ENCODE data around the gene ADGRV1. TPM values are rescaled to one million over a fixed set of nuclear protein-coding genes. Genes with fewer than 3 reads are reported as not detected.
A peak's percentile ranks its signal among the peaks of the same experiment; 100 is the strongest.

ADGRV1 gene
- total RNA-seq, 4 donors from 2014 or later = 6.0 to 37.0 (median 10.6) TPM

- no peaks in the 10 kb centered on the region for H3K27me3 ChIP-seq
- H3K4me1 ChIP-seq = peaks cover 0 to 6% (median 1%) of the 10 kb centered on the region in 4 donors
- no peak for DNase-seq
- 90 to 97% methylated on average over 4 of the region's 4 CpGs for WGBS, 2 donors (ENCODE audit: low coverage in 1 of 2)
- intact Hi-C loops (cut with DNase I; ENCODE audit: low total_unique reads) = no loop called here
- H3K36me3 ChIP-seq = no peaks in the 10 kb centered on the region
- in situ Hi-C loops (cut with MboI; ENCODE audit: low pct_ligation_motif_present in 1 of 4, low pct_unique_long_range_greater_than_20kb in 1 of 4, low sequenced_read_pairs in 3 of 4) = loop anchor here (10.0 to 25.0 kb wide), 5 partner anchors 219 to 556 kb away; no protein-coding TSS in a partner anchor
- H3K4me3 ChIP-seq = no peak overlapping the region
- H3K27ac ChIP-seq = no peak overlapping the region
- TF ChIP-seq POLR2A (IDR thresholded peaks at IDR 0.05) = no peak
- no peak for TF ChIP-seq POLR2AphosphoS5 (IDR thresholded peaks at IDR 0.05)
- TF ChIP-seq EP300 (IDR thresholded peaks at IDR 0.05; ENCODE audit: low read depth) = no peak
- TF ChIP-seq, protein P1, sequence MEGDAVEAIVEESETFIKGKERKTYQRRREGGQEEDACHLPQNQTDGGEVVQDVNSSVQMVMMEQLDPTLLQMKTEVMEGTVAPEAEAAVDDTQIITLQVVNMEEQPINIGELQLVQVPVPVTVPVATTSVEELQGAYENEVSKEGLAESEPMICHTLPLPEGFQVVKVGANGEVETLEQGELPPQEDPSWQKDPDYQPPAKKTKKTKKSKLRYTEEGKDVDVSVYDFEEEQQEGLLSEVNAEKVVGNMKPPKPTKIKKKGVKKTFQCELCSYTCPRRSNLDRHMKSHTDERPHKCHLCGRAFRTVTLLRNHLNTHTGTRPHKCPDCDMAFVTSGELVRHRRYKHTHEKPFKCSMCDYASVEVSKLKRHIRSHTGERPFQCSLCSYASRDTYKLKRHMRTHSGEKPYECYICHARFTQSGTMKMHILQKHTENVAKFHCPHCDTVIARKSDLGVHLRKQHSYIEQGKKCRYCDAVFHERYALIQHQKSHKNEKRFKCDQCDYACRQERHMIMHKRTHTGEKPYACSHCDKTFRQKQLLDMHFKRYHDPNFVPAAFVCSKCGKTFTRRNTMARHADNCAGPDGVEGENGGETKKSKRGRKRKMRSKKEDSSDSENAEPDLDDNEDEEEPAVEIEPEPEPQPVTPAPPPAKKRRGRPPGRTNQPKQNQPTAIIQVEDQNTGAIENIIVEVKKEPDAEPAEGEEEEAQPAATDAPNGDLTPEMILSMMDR (IDR thresholded peaks at IDR 0.05) = no peak
- H3K9me3 ChIP-seq = no peaks in the 10 kb centered on the region
Observed at GRCh38 chr5:90868799-90869198, 310.2 kb downstream of the ADGRV1 start.

GRCh38 chr5:90871391-90871991, 312.9 kb downstream of the ADGRV1 start:
- Histone ChIP-seq H3K4me3 (no peak overlapping the region), H3K9me3 (no peaks in the 10 kb centered on the region), H3K27me3 (no peaks in the 10 kb centered on the region), H3K4me1 (peaks cover 0 to 8% (median 3%) of the 10 kb centered on the region in 4 donors), H3K36me3 (no peaks in the 10 kb centered on the region), H3K27ac (peak overlapping the region in 1 of 4 donors; percentile 3)
- intact Hi-C loops (cut with DNase I; ENCODE audit: low total_unique reads) (loop anchor here (5.0 kb wide), 1 partner anchor 551 kb away; no protein-coding TSS in a partner anchor), in situ Hi-C loops (cut with MboI; ENCODE audit: low pct_ligation_motif_present in 1 of 4, low pct_unique_long_range_greater_than_20kb in 1 of 4, low sequenced_read_pairs in 3 of 4) (loop anchor here in 1 of 4 donors (25.0 kb wide), 2 partner anchors 216 to 541 kb away; no protein-coding TSS in a partner anchor)
- WGBS, 2 donors (ENCODE audit: low coverage in 1 of 2) = 65 to 73% methylated on average over 3 of the region's 3 CpGs
- no peak for TF ChIP-seq POLR2AphosphoS5 (IDR thresholded peaks at IDR 0.05)
- no peak for TF ChIP-seq POLR2A (IDR thresholded peaks at IDR 0.05)
- TF ChIP-seq, protein P1 (IDR thresholded peaks at IDR 0.05) = no peak
- TF ChIP-seq EP300 (IDR thresholded peaks at IDR 0.05; ENCODE audit: low read depth) = no peak
- no peak for DNase-seq

GRCh38 chr5:90873033-90873517, 314.5 kb downstream of the ADGRV1 start:
- H3K27ac ChIP-seq = no peak overlapping the region
- H3K4me1 ChIP-seq = peaks cover 0 to 11% (median 2%) of the 10 kb centered on the region in 4 donors
- no peaks in the 10 kb centered on the region for H3K36me3 ChIP-seq
- in situ Hi-C loops (cut with MboI; ENCODE audit: low pct_ligation_motif_present in 1 of 4, low pct_unique_long_range_greater_than_20kb in 1 of 4, low sequenced_read_pairs in 3 of 4) = loop anchor here in 1 of 4 donors (25.0 kb wide), 2 partner anchors 214 to 539 kb away; no protein-coding TSS in a partner anchor
- 63 to 82% methylated on average over 3 of the region's 3 CpGs for WGBS, 2 donors (ENCODE audit: low coverage in 1 of 2)
- no peak overlapping the region for H3K4me3 ChIP-seq
- no peak for TF ChIP-seq POLR2A (IDR thresholded peaks at IDR 0.05)
- intact Hi-C loops (cut with DNase I; ENCODE audit: low total_unique reads) = loop anchor here (5.0 kb wide), 1 partner anchor 549 kb away; no protein-coding TSS in a partner anchor
- DNase-seq = no peak
- no peaks in the 10 kb centered on the region for H3K9me3 ChIP-seq
- no peaks in the 10 kb centered on the region for H3K27me3 ChIP-seq

- in situ Hi-C loops (cut with MboI; ENCODE audit: low pct_ligation_motif_present in 1 of 4, low pct_unique_long_range_greater_than_20kb in 1 of 4, low sequenced_read_pairs in 3 of 4) = loop anchor here in 1 of 4 donors (25.0 kb wide), 2 partner anchors 213 to 538 kb away; no protein-coding TSS in a partner anchor
- no peak for DNase-seq
- intact Hi-C loops (cut with DNase I; ENCODE audit: low total_unique reads) = loop anchor here (5.0 kb wide), 1 partner anchor 548 kb away; no protein-coding TSS in a partner anchor
- Histone ChIP-seq H3K27me3 (no peaks in the 10 kb centered on the region), H3K36me3 (no peaks in the 10 kb centered on the region), H3K27ac (no peak overlapping the region), H3K4me1 (peaks cover 0 to 17% (median 2%) of the 10 kb centered on the region in 4 donors), H3K9me3 (no peaks in the 10 kb centered on the region), H3K4me3 (no peak overlapping the region)
- TF ChIP-seq EP300 (IDR thresholded peaks at IDR 0.05; ENCODE audit: low read depth) (no peak), POLR2AphosphoS5 (IDR thresholded peaks at IDR 0.05) (no peak), POLR2A (IDR thresholded peaks at IDR 0.05) (no peak)
- TF ChIP-seq, protein P1 (IDR thresholded peaks at IDR 0.05) = no peak
- 87 to 90% methylated on average over 5 of the region's 5 CpGs for WGBS, 2 donors (ENCODE audit: low coverage in 1 of 2)
Observed at GRCh38 chr5:90874066-90874465, 315.5 kb downstream of the ADGRV1 start.
